SU-DHL-6 (cell line): ENCODE results near the gene OTULIN.

Experiments used
- CTCF ChIP-seq: fragments of 200-600 bp; sonication (generic); IDR thresholded peaks from one replicate; pipeline ENCODE4 v1.5.1; 2017; ENCODE audit warnings: antibody characterized with exemption, mild to moderate bottlenecking, low read length, moderate library complexity; ENCODE audit not compliant: insufficient read depth, poor library complexity, severe bottlenecking
- EZH2phosphoT487 ChIP-seq: fragments of 200-600 bp; sonication (generic), shearing (Covaris generic); conservative IDR thresholded peaks from 2 replicates; pipeline ENCODE4 v1.6.1; 2018; ENCODE audit warnings: mild to moderate bottlenecking, antibody characterized with exemption, low read length, moderate library complexity, mixed read lengths

GRCh38 chr5:14665101-14665822 lies 744 bp downstream of the OTULIN start:
- no peak for TF ChIP-seq CTCF
- no peak for TF ChIP-seq EZH2phosphoT487
